Endothelial cell of umbilical vein (primary cell): Measurements from ENCODE around the gene FAM161B. TPM values are rescaled to one million over a fixed set of nuclear protein-coding genes. Genes with fewer than 3 reads are reported as not detected.

Experiments used
- BruUV-seq: library from RNA; stranded (reverse); fragments of 400-500 nt; replicated peaks from 2 replicates; lab custom pipeline; 2021; lab: Mats Ljungman, UMichigan
- CTCF ChIA-PET: fragments of 300-600, 350-600 bp; sonication (Branson Sonifier 250); formaldehyde crosslinking; loops from one replicate; lab custom pipeline; 2021; ENCODE audit warnings: antibody characterized with exemption, inconsistent platforms; lab: Charles Lee
- POLR2A ChIA-PET: fragments of 300-600, 350-600 bp; sonication (Branson Sonifier 250); formaldehyde crosslinking; loops from one replicate; lab custom pipeline; 2021; ENCODE audit warnings: antibody characterized with exemption, inconsistent platforms; lab: Charles Lee
- DNase-seq: peaks from one replicate; pipeline ENCODE4 v3.0.0-alpha.2; 2011; ENCODE audit warnings: low read depth, low spot score
- FAIRE-seq: peaks from 2 replicates; lab custom pipeline; 2011; peaks lifted over from hg19 to GRCh38; lab: Jason Lieb, UNC
- H2AFZ ChIP-seq: 2 replicates; pipeline ENCODE4 v1.6.0; 2012; ENCODE audit warnings: low read depth, low read length, control low read depth, inconsistent platforms
- H3K27ac ChIP-seq: 2 replicates; pipeline ENCODE4 v1.5.1; 2011; ENCODE audit warnings: low read depth, mild to moderate bottlenecking, control low read depth, low read length, moderate library complexity; ENCODE audit not compliant: insufficient read depth
- H3K27me3 ChIP-seq, 2 experiments: 2 replicates each; pipeline versions ENCODE4 v1.6.0 to v1.6.1; 2011; ENCODE audit warnings: low read length in 2 of 2, mixed read lengths in 1 of 2; ENCODE audit not compliant: control insufficient read depth in 2 of 2, insufficient read depth in 2 of 2
- H3K36me3 ChIP-seq, 2 experiments: 2 replicates in 1 of 2; 3 replicates in 1 of 2; pipeline ENCODE4 v1.5.1; 2011; ENCODE audit warnings: low read length in 2 of 2, mild to moderate bottlenecking in 1 of 2, moderate library complexity in 1 of 2; ENCODE audit not compliant: control insufficient read depth in 2 of 2, insufficient read depth in 2 of 2; ENCODE audit errors: extremely low read depth in 1 of 2
- H3K4me1 ChIP-seq: 3 replicates; pipeline ENCODE4 v1.5.1; 2011; ENCODE audit warnings: mild to moderate bottlenecking, low read length; ENCODE audit not compliant: control insufficient read depth, insufficient read depth; ENCODE audit errors: extremely low read depth
- H3K4me2 ChIP-seq: 2 replicates; pipeline ENCODE4 v1.6.1; 2011; ENCODE audit warnings: low read length, control low read depth, mixed read lengths; ENCODE audit not compliant: insufficient read depth
- H3K4me3 ChIP-seq, 3 experiments: fragments of 200-600 bp in 1 of 3; sonication (generic), shearing (Covaris generic) in 1 of 3; replicated peaks in 1 of 3; 2 replicates each; pipeline ENCODE4 v1.5.1; 2011 to 2016; ENCODE audit warnings: control low read depth in 3 of 3, low read length in 3 of 3, mild to moderate bottlenecking in 2 of 3, inconsistent platforms in 1 of 3, low read depth in 1 of 3, moderate library complexity in 1 of 3; ENCODE audit not compliant: insufficient read depth in 1 of 3
- H3K79me2 ChIP-seq: 2 replicates; pipeline ENCODE4 v1.6.0; 2012; ENCODE audit warnings: low read length, inconsistent platforms; ENCODE audit not compliant: control insufficient read depth, insufficient read depth
- H3K9ac ChIP-seq: replicated peaks from 2 replicates; pipeline ENCODE3; 2011; ENCODE audit warnings: low read length, control low read depth; ENCODE audit not compliant: insufficient read depth; ENCODE audit errors: extremely low read depth
- H3K9me1 ChIP-seq: replicated peaks from 3 replicates; pipeline ENCODE4 v1.6.0; 2011; ENCODE audit warnings: mild to moderate bottlenecking, low read length; ENCODE audit not compliant: control insufficient read depth, insufficient read depth; ENCODE audit errors: extremely low read depth
- H3K9me3 ChIP-seq: replicated peaks from 2 replicates; pipeline ENCODE4 v1.5.1; 2012; ENCODE audit warnings: low read length, inconsistent platforms; ENCODE audit not compliant: control insufficient read depth, insufficient read depth
- H4K20me1 ChIP-seq: replicated peaks from 2 replicates; pipeline ENCODE3; 2011; ENCODE audit warnings: mild to moderate bottlenecking, low read length; ENCODE audit not compliant: control insufficient read depth, insufficient read depth; ENCODE audit errors: extremely low read depth
- CTCF ChIP-seq, 2 donors: IDR thresholded peaks; 1 replicate in 1 of 2; 2 replicates in 1 of 2; pipeline ENCODE4 v1.5.1; 2011; ENCODE audit warnings: low read length in 2 of 2, mild to moderate bottlenecking in 2 of 2, moderate library complexity in 2 of 2, control low read depth in 1 of 2, inconsistent platforms in 1 of 2, low read depth in 1 of 2; ENCODE audit not compliant: insufficient read depth in 1 of 2; ENCODE audit errors: extremely low read depth in 1 of 2
- EZH2 ChIP-seq: IDR thresholded peaks from 2 replicates; pipeline ENCODE4 v1.6.1; 2012; ENCODE audit warnings: borderline replicate concordance, low read depth, mild to moderate bottlenecking, moderate library complexity, low read length, inconsistent platforms; ENCODE audit not compliant: severe bottlenecking
- FOS ChIP-seq: IDR thresholded peaks from 2 replicates; pipeline ENCODE4 v1.6.1; 2011; ENCODE audit warnings: mild to moderate bottlenecking, low read length, moderate library complexity, borderline replicate concordance; ENCODE audit not compliant: insufficient read depth
- GATA2 ChIP-seq: IDR thresholded peaks from 2 replicates; pipeline ENCODE4 v1.7.0; 2011; ENCODE audit warnings: low read depth, mild to moderate bottlenecking, moderate library complexity, mixed read lengths, low read length; ENCODE audit not compliant: insufficient read length, insufficient read depth
- JUN ChIP-seq: IDR thresholded peaks from 2 replicates; pipeline ENCODE4 v1.6.1; 2011; ENCODE audit warnings: borderline replicate concordance, low read depth; ENCODE audit not compliant: insufficient read length, insufficient read depth
- MYC ChIP-seq: IDR thresholded peaks from one replicate; pipeline ENCODE4 v1.6.1; 2011; ENCODE audit warnings: mild to moderate bottlenecking, low read depth, low read length
- POLR2A ChIP-seq: IDR thresholded peaks from 2 replicates; pipeline ENCODE4 v1.6.1; 2012; ENCODE audit warnings: low read depth, mild to moderate bottlenecking, control low read depth, low read length
- POLR2AphosphoS5 ChIP-seq: IDR thresholded peaks from 2 replicates; pipeline ENCODE4 v1.6.1; 2012; ENCODE audit warnings: low read depth, mild to moderate bottlenecking, control low read depth, low read length, moderate library complexity; ENCODE audit not compliant: insufficient read depth
- dilution Hi-C: fragments of 300-500 bp; cut with MboI; formaldehyde crosslinking; loops from one replicate; pipeline ENCODE4 v1.15.0; 2019; ENCODE audit warnings: low sequenced_read_pairs; ENCODE audit not compliant: extremely low pct_ligation_motif_present
- intact Hi-C: fragments of 100-400 bp; cut with micrococcal nuclease; formaldehyde crosslinking; loops from one replicate; pipeline ENCODE4 v1.10.0; 2022
- polyA plus RNA-seq, 4 experiments: library from polyadenylated mRNA; depleted of rRNA in 3 of 4; stranded (reverse) in 3 of 4; unstranded in 1 of 4; fragments of >200 nt; gene quantifications; 2 replicates each; pipeline versions ENCODE4 v1.2.1 to v1.2.3, GENCODE V29; 2011 to 2012; ENCODE audit warnings: missing spikeins in 1 of 4
- total RNA-seq: library from RNA; stranded (reverse); gene quantifications from 2 replicates; pipeline ENCODE4 v1.2.3, GENCODE V29; 2021
- TF ChIP-seq, protein P1 (sequence below): IDR thresholded peaks from 2 replicates; pipeline ENCODE4 v1.6.1; 2011; ENCODE audit not compliant: insufficient read depth, insufficient read length

FAM161B gene
- total and polyA plus RNA-seq, 2 donors (not counting 3 experiments of a cell fraction or from before 2014, with no cell fraction given) = 1.6 to 3.1 TPM

DNA sequence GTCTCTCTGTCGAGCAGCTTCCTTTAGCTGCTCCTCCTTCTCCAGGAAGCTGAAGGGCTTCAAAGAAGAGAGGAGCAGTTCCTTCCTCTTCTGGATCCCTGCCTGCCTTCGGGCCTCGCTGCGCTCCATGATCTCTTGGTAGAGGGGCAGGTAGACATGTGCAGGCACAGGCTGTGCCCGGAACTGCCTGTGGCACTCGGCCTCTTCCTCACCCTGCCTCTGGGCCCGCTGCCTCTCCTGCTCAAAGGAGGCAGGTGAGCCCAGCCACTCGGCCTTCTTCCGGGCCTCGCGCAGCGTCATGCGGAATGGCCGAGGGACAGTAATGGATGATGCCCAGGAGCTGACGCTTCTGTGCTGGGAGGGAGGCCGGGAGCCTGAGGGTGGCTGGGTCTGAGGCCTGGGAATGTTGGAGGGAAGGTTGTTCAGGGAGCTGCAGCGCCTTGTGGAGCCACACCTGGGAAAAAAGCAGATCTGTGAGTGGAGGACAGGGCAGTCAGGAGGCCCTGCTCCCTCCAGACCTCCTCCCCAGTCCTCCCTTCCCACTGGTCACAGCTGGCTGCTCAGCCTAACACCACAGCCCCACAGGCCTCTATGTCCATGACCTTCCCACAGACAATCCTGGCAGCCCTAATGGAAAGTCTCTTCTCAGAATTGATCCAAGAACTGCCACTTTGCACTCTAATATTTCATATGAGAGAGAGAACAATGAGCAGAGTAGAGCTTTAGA is 5.3 kb downstream of the FAM161B start:
- no peaks in the 10 kb centered on the region for H3K27me3 ChIP-seq
- H3K9me1 ChIP-seq = no peaks in the 10 kb centered on the region
- H3K79me2 ChIP-seq = no peaks in the 10 kb centered on the region
- no peak overlapping the region for H3K4me2 ChIP-seq
- dilution Hi-C loops = no loop called here
- ChIA-PET POLR2A (no interaction called here), CTCF (interaction anchor here (4.0 kb wide), 1 partner anchor 9 kb away, joined by 20 read pairs; no protein-coding TSS in a partner anchor)
- intact Hi-C loops = no loop called here
- FAIRE-seq (no peak), DNase-seq (no peak)
- H4K20me1 ChIP-seq = no peaks in the 10 kb centered on the region
- no TSS peak for BruUV-seq
- no peak overlapping the region for H3K4me3 ChIP-seq
- H3K9me3 ChIP-seq = no peaks in the 10 kb centered on the region
- peaks cover 0 to 14% of the 10 kb centered on the region in 2 experiments for H3K36me3 ChIP-seq
- H3K4me1 ChIP-seq = no peaks in the 10 kb centered on the region
- H3K27ac ChIP-seq = no peak overlapping the region
- H3K9ac ChIP-seq = no peak overlapping the region
- no peak overlapping the region for H2AFZ ChIP-seq
- no peak for TF ChIP-seq CTCF (IDR thresholded peaks at IDR 0.05; ENCODE audit: extremely low read depth in 1 of 2, insufficient read depth in 1 of 2, low read depth in 1 of 2, low read length in 2 of 2)
- no peak for TF ChIP-seq MYC
- TF ChIP-seq FOS = no peak
- TF ChIP-seq EZH2 = no peak
- TF ChIP-seq JUN = no peak
- TF ChIP-seq, protein P1, sequence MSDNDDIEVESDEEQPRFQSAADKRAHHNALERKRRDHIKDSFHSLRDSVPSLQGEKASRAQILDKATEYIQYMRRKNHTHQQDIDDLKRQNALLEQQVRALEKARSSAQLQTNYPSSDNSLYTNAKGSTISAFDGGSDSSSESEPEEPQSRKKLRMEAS = no peak
- no peak for TF ChIP-seq GATA2
- no peak for TF ChIP-seq POLR2AphosphoS5
- TF ChIP-seq POLR2A = no peak
